Natural killer cell (primary cell): ENCODE data around the gene SBNO2. TPM values are rescaled to one million over a fixed set of nuclear protein-coding genes. Genes with fewer than 3 reads are reported as not detected.

Source experiments
- ATAC-seq, 3 donors: fragments of 150-1000 bp in 2 of 3; fragments of 200-7000 bp in 1 of 3; cut with Tn5 transposase; 1 replicate in 1 of 3; 2 replicates in 2 of 3; pipeline ENCODE4 v1.10.0; 2021; ENCODE audit warnings: mild to moderate bottlenecking in 2 of 3, moderate library complexity in 2 of 3
- DNase-seq, 2 donors: peaks; one replicate each; pipeline versions ENCODE4 v3.0.0 to v3.0.0-alpha.2; 2013 to 2021; ENCODE audit warnings: mixed read lengths in 1 of 2
- H3K27ac ChIP-seq: one replicate; pipeline ENCODE4 v1.5.1; 2013; ENCODE audit warnings: mild to moderate bottlenecking, low read length
- H3K27me3 ChIP-seq: one replicate; pipeline ENCODE4 v1.6.1; 2013; ENCODE audit warnings: low read length; ENCODE audit not compliant: control insufficient read depth, insufficient read depth
- H3K36me3 ChIP-seq: one replicate; pipeline ENCODE4 v1.6.1; 2013; ENCODE audit warnings: low read length; ENCODE audit not compliant: control insufficient read depth, insufficient read depth
- H3K4me1 ChIP-seq: one replicate; pipeline ENCODE4 v1.6.1; 2013; ENCODE audit warnings: low read length; ENCODE audit not compliant: control insufficient read depth, insufficient read depth
- H3K4me3 ChIP-seq: one replicate; pipeline ENCODE4 v1.5.1; 2013; ENCODE audit warnings: low read length
- H3K9me3 ChIP-seq: one replicate; pipeline ENCODE4 v1.6.1; 2013; ENCODE audit warnings: low read length; ENCODE audit not compliant: control insufficient read depth, insufficient read depth
- H3K27ac Mint-ChIP-seq, 2 donors: one replicate each; pipeline ENCODE4 v1.8.0; 2022; ENCODE audit warnings: mild to moderate bottlenecking in 2 of 2, mixed read lengths in 2 of 2, moderate library complexity in 1 of 2
- H3K27me3 Mint-ChIP-seq, 2 donors: one replicate each; pipeline ENCODE4 v1.8.0; 2022; ENCODE audit warnings: low read depth in 2 of 2, mixed read lengths in 2 of 2
- H3K36me3 Mint-ChIP-seq: one replicate; pipeline ENCODE4 v1.8.0; 2022; ENCODE audit warnings: mixed read lengths
- H3K4me1 Mint-ChIP-seq, 2 donors: one replicate each; pipeline ENCODE4 v1.8.0; 2022; ENCODE audit warnings: mixed read lengths in 2 of 2
- H3K4me3 Mint-ChIP-seq: one replicate; pipeline ENCODE4 v1.8.0; 2022; ENCODE audit warnings: mild to moderate bottlenecking, moderate library complexity, mixed read lengths
- H3K9me3 Mint-ChIP-seq, 2 donors: one replicate each; pipeline ENCODE4 v1.8.0; 2022; ENCODE audit warnings: mixed read lengths in 2 of 2
- WGBS: methylation state at CpG from one replicate; pipeline ENCODE4 v1.1.7; 2013; ENCODE audit warnings: missing lambda C conversion rate; ENCODE audit not compliant: insufficient coverage; 5-methylcytosine and 5-hydroxymethylcytosine counted together
- intact Hi-C: fragments of 100-400 bp; cut with micrococcal nuclease; formaldehyde crosslinking; loops from one replicate; pipeline ENCODE4 v1.14.2; 2022
- total RNA-seq, 4 donors: library from RNA; stranded (reverse); fragments of 120-200 nt in 1 of 4; gene quantifications; one replicate each; pipeline versions ENCODE4 v1.2.3 to v1.2.4, GENCODE V29; 2013 to 2022
- TF ChIP-seq, protein P1 (sequence below): fragments of 200-600 bp; IDR thresholded peaks from one replicate; pipeline ENCODE4 v1.8.0; 2022; ENCODE audit warnings: antibody characterized with exemption

SBNO2 gene
- total RNA-seq, 3 donors from 2014 or later (not counting 1 experiment from before 2014, with no cell fraction given): 92.0 to 106 (median 94.3) TPM

DNA sequence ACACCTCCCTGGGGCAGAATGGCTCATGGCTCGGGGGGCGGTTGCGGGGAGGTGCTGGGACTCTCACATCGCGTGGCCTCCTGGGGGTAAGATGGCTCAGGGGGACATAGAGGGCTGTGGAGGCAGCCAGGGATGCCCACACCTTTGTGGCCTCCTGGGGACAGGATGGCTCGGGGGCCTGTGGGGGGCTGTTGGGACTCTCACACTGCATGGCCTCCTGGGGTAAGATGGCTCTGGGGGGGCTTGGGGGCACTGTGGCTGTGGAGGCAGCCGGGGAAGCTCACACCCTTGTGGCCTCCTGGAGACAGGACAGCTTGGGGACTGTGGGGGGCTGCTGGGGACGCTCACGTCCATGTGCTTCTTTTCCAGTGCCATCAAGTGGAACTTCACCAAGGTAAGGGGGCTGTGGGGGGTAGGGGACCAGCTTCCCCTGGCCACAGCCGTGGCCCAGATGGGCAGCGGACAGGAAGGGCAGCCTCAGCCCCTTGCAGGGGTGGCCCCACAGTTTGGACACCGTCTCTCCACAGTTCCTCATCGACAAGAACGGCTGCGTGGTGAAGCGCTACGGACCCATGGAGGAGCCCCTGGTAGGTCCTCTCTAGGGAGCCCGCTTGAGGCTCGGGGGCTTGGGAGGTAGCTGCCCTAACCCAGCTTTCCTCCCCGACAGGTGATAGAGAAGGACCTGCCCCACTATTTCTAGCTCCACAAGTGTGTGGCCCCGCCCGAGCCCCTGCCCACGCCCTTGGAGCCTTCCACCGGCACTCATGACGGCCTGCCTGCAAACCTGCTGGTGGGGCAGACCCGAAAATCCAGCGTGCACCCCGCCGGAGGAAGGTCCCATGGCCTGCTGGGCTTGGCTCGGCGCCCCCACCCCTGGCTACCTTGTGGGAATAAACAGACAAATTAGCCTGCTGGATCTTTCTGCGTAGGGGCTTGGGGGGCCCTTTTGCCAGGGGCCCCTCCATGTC is 67.9 kb downstream of the SBNO2 start:
- ATAC-seq (no peak), DNase-seq (peak in 1 of 2 donors; percentile 23)
- H3K9me3 ChIP-seq: no peaks in the 10 kb centered on the region
- H3K27ac ChIP-seq: no peak overlapping the region
- peak overlapping the region; percentile 72 for H3K4me3 Mint-ChIP-seq
- no peaks in the 10 kb centered on the region for H3K27me3 Mint-ChIP-seq
- TF ChIP-seq, protein P1, sequence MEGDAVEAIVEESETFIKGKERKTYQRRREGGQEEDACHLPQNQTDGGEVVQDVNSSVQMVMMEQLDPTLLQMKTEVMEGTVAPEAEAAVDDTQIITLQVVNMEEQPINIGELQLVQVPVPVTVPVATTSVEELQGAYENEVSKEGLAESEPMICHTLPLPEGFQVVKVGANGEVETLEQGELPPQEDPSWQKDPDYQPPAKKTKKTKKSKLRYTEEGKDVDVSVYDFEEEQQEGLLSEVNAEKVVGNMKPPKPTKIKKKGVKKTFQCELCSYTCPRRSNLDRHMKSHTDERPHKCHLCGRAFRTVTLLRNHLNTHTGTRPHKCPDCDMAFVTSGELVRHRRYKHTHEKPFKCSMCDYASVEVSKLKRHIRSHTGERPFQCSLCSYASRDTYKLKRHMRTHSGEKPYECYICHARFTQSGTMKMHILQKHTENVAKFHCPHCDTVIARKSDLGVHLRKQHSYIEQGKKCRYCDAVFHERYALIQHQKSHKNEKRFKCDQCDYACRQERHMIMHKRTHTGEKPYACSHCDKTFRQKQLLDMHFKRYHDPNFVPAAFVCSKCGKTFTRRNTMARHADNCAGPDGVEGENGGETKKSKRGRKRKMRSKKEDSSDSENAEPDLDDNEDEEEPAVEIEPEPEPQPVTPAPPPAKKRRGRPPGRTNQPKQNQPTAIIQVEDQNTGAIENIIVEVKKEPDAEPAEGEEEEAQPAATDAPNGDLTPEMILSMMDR: no peak
- WGBS: 92% methylated on average over 32 of the region's 32 CpGs
- peaks cover 7 to 20% of the 10 kb centered on the region in 2 donors for H3K4me1 Mint-ChIP-seq
- intact Hi-C loops: loop anchor here (2.0 kb wide), 1 partner anchor 135 kb away; the partner anchor contains the start of gene ATP5F1D
- peak overlapping the region; percentile 26 to 45 for H3K27ac Mint-ChIP-seq
- H3K36me3 Mint-ChIP-seq: no peaks in the 10 kb centered on the region
- peaks cover 41% of the 10 kb centered on the region for H3K4me1 ChIP-seq
- H3K9me3 Mint-ChIP-seq: no peaks in the 10 kb centered on the region
- peaks cover 20% of the 10 kb centered on the region for H3K36me3 ChIP-seq
- no peak overlapping the region for H3K4me3 ChIP-seq
- no peaks in the 10 kb centered on the region for H3K27me3 ChIP-seq

- H3K4me3 ChIP-seq: peak overlapping the region; percentile 75
- H3K27me3 ChIP-seq: no peaks in the 10 kb centered on the region
- intact Hi-C loops: loop anchor here (2.0 kb wide), 1 partner anchor 136 kb away; the partner anchor contains the start of gene ATP5F1D
- H3K9me3 Mint-ChIP-seq: no peaks in the 10 kb centered on the region
- no peaks in the 10 kb centered on the region for H3K27me3 Mint-ChIP-seq
- TF ChIP-seq, protein P1: no peak
- no peaks in the 10 kb centered on the region for H3K36me3 Mint-ChIP-seq
- WGBS: 51% methylated on average over 69 of the region's 69 CpGs
- H3K27ac ChIP-seq: peak overlapping the region; percentile 90
- ATAC-seq: no peak
- no peaks in the 10 kb centered on the region for H3K9me3 ChIP-seq
- peaks cover 9 to 23% of the 10 kb centered on the region in 2 donors for H3K4me1 Mint-ChIP-seq
- H3K4me3 Mint-ChIP-seq: peak overlapping the region; percentile 75
- peaks cover 50% of the 10 kb centered on the region for H3K4me1 ChIP-seq
- DNase-seq: peak in 1 of 2 donors; percentile 40
- peaks cover 12% of the 10 kb centered on the region for H3K36me3 ChIP-seq
- H3K27ac Mint-ChIP-seq: peak overlapping the region; percentile 26 to 88
Measured at GRCh38 chr19:1105008-1105872, 68.8 kb downstream of the SBNO2 start.

DNA sequence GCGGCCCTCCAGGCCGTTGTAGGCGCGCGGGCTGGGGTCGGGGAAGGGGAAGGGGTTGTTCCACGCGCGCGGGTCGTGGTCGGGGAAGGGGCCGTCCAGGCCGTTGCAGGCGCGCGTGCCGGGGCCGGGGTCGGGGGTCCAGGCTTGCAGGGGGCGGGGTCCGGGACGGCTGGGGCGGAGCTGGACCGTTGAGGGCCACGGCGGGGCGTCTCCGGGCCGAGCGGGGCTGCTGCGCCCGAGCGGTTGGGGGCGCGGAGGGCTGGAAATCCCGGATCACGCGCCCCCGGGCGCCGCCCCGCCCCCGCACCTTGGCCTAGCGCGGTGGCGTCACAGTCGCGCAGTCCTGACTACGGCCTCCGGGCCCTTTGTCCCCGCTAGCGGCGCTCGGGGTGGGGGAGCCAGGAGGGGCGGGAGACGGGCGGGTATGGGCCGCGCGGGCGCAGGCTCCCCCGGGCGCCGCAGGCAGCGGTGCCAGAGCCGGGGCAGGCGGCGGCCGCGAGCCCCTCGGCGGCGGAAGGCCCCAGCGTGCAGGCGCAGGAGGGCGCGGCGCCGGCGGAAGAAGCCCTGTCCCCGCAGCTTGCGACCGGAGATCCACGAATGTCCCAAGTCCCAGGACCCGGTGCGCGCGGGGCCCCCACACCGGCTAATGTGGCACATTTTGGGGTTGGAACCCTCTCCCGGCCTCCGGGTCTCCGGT is 69.6 kb downstream of the SBNO2 start:
- ATAC-seq: peak; percentile 50 to 75 (median 62)
- Histone ChIP-seq H3K27me3 (no peaks in the 10 kb centered on the region), H3K27ac (peak overlapping the region; percentile 90), H3K9me3 (no peaks in the 10 kb centered on the region), H3K36me3 (peaks cover 9% of the 10 kb centered on the region), H3K4me1 (peaks cover 55% of the 10 kb centered on the region), H3K4me3 (peak overlapping the region; percentile 75)
- peak overlapping the region; percentile 88 to 89 for H3K27ac Mint-ChIP-seq
- TF ChIP-seq, protein P1: no peak
- intact Hi-C loops: loop anchor here (2.0 to 5.0 kb wide), 2 partner anchors 37 to 136 kb away; partner anchors contain the start of genes ARHGAP45 and ATP5F1D
- H3K36me3 Mint-ChIP-seq: no peaks in the 10 kb centered on the region
- peak overlapping the region; percentile 75 for H3K4me3 Mint-ChIP-seq
- no peaks in the 10 kb centered on the region for H3K9me3 Mint-ChIP-seq
- DNase-seq: peak; percentile 83 to 88
- H3K4me1 Mint-ChIP-seq: peaks cover 9 to 23% of the 10 kb centered on the region in 2 donors
- no peaks in the 10 kb centered on the region for H3K27me3 Mint-ChIP-seq
- under 1% methylated on average over 93 of the region's 93 CpGs for WGBS
